Measurements from ENCODE around the gene GPR89A. TPM values are rescaled to one million over a fixed set of nuclear protein-coding genes. Genes with fewer than 3 reads are reported as not detected.
"Not testable (repeated sequence)": the region's sequence is repeated elsewhere in the genome, so short reads cannot be mapped to it uniquely, and the experiment has no call there.

Gene GPR89A
- total and polyA plus RNA-seq, 2 of the 8 experiments (the other 6 are each of a cell fraction or from before 2014, with no cell fraction given): 26.8 to 46.6 TPM

GRCh38 chr1:145599426-145599825, 8.4 kb upstream of the GPR89A start:
- H2BK120ac ChIP-seq (replicated peaks; ENCODE audit: low read depth, low read length); H2AK5ac ChIP-seq (ENCODE audit: low read depth, low read length); H3K23ac ChIP-seq (ENCODE audit: insufficient read length); H4K8ac ChIP-seq (ENCODE audit: extremely low read depth, insufficient read depth, low read length); H3K36me3 ChIP-seq (ENCODE audit: control insufficient read depth in 2 of 4, insufficient read depth in 4 of 4, low read length in 3 of 4); H2BK20ac ChIP-seq (ENCODE audit: low read length); H3K14ac ChIP-seq (ENCODE audit: insufficient read length); H4K20me1 ChIP-seq (replicated peaks in 1 of 2; ENCODE audit: control insufficient read depth in 1 of 2, insufficient read depth in 2 of 2, low read length in 2 of 2); H2BK15ac ChIP-seq (ENCODE audit: low read length); DNase-seq (ENCODE audit: low read depth in 1 of 2, low spot score in 2 of 2); H3K9ac ChIP-seq (replicated peaks in 1 of 4; ENCODE audit: extremely low read depth in 1 of 4, low read depth in 3 of 4, low read length in 3 of 4); H2AFZ ChIP-seq (ENCODE audit: low read length); H3K79me2 ChIP-seq (ENCODE audit: control insufficient read depth in 1 of 2, insufficient read depth in 2 of 2, low read length in 2 of 2); H3K79me1 ChIP-seq (ENCODE audit: low read depth, low read length); H3K9me3 ChIP-seq (ENCODE audit: insufficient read depth in 2 of 2, low read depth in 1 of 2, low read length in 1 of 2); H3K4ac ChIP-seq (replicated peaks; ENCODE audit: insufficient read length, low read depth, low read length); H3K4me3 ChIP-seq (ENCODE audit: extremely low read depth in 1 of 4, insufficient read depth in 2 of 4, low read depth in 3 of 4, low read length in 4 of 4); POLR2A ChIA-PET (ENCODE audit: partially characterized antibody); H2BK5ac ChIP-seq (ENCODE audit: low read depth, low read length); H4K91ac ChIP-seq (replicated peaks; ENCODE audit: insufficient read length, low read length); H3K23me2 ChIP-seq (ENCODE audit: low read depth, low read length); H3K27ac ChIP-seq (ENCODE audit: low read depth, low read length); H3K27me3 ChIP-seq (replicated peaks in 1 of 4; ENCODE audit: control insufficient read depth in 3 of 4, extremely low read depth in 1 of 4, insufficient read depth in 3 of 4, low read length in 3 of 4); FAIRE-seq; H2BK12ac ChIP-seq (ENCODE audit: low read depth, low read length); CTCF ChIA-PET (ENCODE audit: partially characterized antibody); H3K4me1 ChIP-seq (replicated peaks in 1 of 4; ENCODE audit: control insufficient read depth in 3 of 4, insufficient read depth in 4 of 4, low read length in 3 of 4); H3K56ac ChIP-seq (replicated peaks; ENCODE audit: insufficient read length, low read depth, low read length); H3K4me2 ChIP-seq (ENCODE audit: insufficient read depth in 1 of 2, low read depth in 2 of 2, low read length in 2 of 2); H3K18ac ChIP-seq (ENCODE audit: extremely low read depth, low read length); H4K5ac ChIP-seq (ENCODE audit: insufficient read length, low read depth, low read length): not testable (repeated sequence)
- WGBS, 2 experiments (ENCODE audit: extremely low coverage in 1 of 2, insufficient coverage in 1 of 2, insufficient read length in 1 of 2, insufficient replicate concordance in 2 of 2, low coverage in 1 of 2, low lambda C conversion rate in 2 of 2, missing lambda C conversion rate in 1 of 2): 75% methylated on average over 5 of the region's 5 CpGs; no CpG with 5 or more reads in 1 of the 2 experiments

Measured in H1 (cell line).